GM12878 (cell line): Measurements from ENCODE around the gene TRAPPC12. TPM values are rescaled to one million over a fixed set of nuclear protein-coding genes. Genes with fewer than 3 reads are reported as not detected.

Experiments
- ATAC-seq: fragments of 200-7000 bp; cut with Tn5 transposase; 3 replicates; pipeline ENCODE4 v1.9.1; 2020; ENCODE audit warnings: mild to moderate bottlenecking, moderate library complexity
- BruUV-seq: library from RNA; stranded (reverse); fragments of 400-500 nt; replicated peaks from 2 replicates; lab custom pipeline; 2021; lab: Mats Ljungman, UMichigan
- CTCF ChIA-PET: fragments of 300-600 bp; sonication (Branson Sonifier 250); formaldehyde crosslinking; extraction: SDS; loops from one replicate; lab custom pipeline; 2021; ENCODE audit warnings: inconsistent platforms; lab: Yijun Ruan, JAX
- POLR2A ChIA-PET: fragments of 350-600 bp; formaldehyde crosslinking; extraction: SDS; loops from one replicate; lab custom pipeline; 2021; ENCODE audit warnings: inconsistent platforms; lab: Charles Lee
- RAD21 ChIA-PET: fragments of 300-600 bp; sonication (Branson Sonifier 250); formaldehyde crosslinking; loops from one replicate; lab custom pipeline; 2023; ENCODE audit warnings: antibody characterized with exemption; ENCODE audit not compliant: unreplicated experiment; lab: Charles Lee
- SMC1A ChIA-PET: fragments of 300-600 bp; sonication (Branson Sonifier 250); formaldehyde crosslinking; loops from one replicate; lab custom pipeline; 2023; ENCODE audit not compliant: unreplicated experiment, uncharacterized antibody; lab: Charles Lee
- DNase-seq: peaks from one replicate; pipeline ENCODE4 v3.0.0-alpha.2; 2011; ENCODE audit warnings: low read depth, low spot score
- FAIRE-seq: peaks from 3 replicates; lab custom pipeline; 2011; peaks lifted over from hg19 to GRCh38; lab: Jason Lieb, UNC
- H2AFZ ChIP-seq: 2 replicates; pipeline ENCODE4 v1.6.0; 2011; ENCODE audit warnings: low read depth, low read length, control low read depth; ENCODE audit not compliant: control insufficient read depth
- H3K27ac ChIP-seq: 2 replicates; pipeline ENCODE4 v1.5.1; 2011; ENCODE audit warnings: control low read depth; ENCODE audit not compliant: control insufficient read depth, insufficient read depth
- H3K27me3 ChIP-seq, 2 experiments: replicated peaks in 1 of 2; 2 replicates each; pipeline versions ENCODE4 v1.6.0 to v1.6.1; 2011; ENCODE audit warnings: low read length in 1 of 2; ENCODE audit not compliant: control insufficient read depth in 2 of 2, insufficient read depth in 2 of 2
- H3K36me3 ChIP-seq, 2 experiments: 2 replicates each; pipeline ENCODE4 v1.5.1; 2011; ENCODE audit warnings: low read length in 1 of 2; ENCODE audit not compliant: control insufficient read depth in 2 of 2, insufficient read depth in 2 of 2
- H3K4me1 ChIP-seq: 2 replicates; pipeline ENCODE4 v1.6.1; 2011; ENCODE audit warnings: mild to moderate bottlenecking, low read length, moderate library complexity, mixed read lengths; ENCODE audit not compliant: control insufficient read depth, insufficient read depth
- H3K4me2 ChIP-seq: 2 replicates; pipeline ENCODE4 v1.6.0; 2011; ENCODE audit warnings: control low read depth; ENCODE audit not compliant: control insufficient read depth, insufficient read depth
- H3K4me3 ChIP-seq: fragments of 200-600 bp; sonication (generic); 2 replicates; pipeline ENCODE4 v1.5.1; 2016
- H3K79me2 ChIP-seq: 2 replicates; pipeline ENCODE4 v1.6.0; 2011; ENCODE audit warnings: low read length; ENCODE audit not compliant: control insufficient read depth, insufficient read depth
- H3K9ac ChIP-seq: 2 replicates; pipeline ENCODE4 v1.8.0; 2011; ENCODE audit warnings: low read length, control low read depth, mixed read lengths; ENCODE audit not compliant: control insufficient read depth, insufficient read depth
- H3K9me3 ChIP-seq: replicated peaks from 3 replicates; pipeline ENCODE4 v1.5.1; 2011; ENCODE audit warnings: mild to moderate bottlenecking, low read length; ENCODE audit not compliant: control insufficient read depth, insufficient read depth
- H4K20me1 ChIP-seq: 2 replicates; pipeline ENCODE4 v1.6.0; 2011; ENCODE audit not compliant: control insufficient read depth, insufficient read depth
- CBX5 ChIP-seq: sonication (generic); IDR thresholded peaks from 2 replicates; pipeline ENCODE4 v1.6.1; 2016; ENCODE audit warnings: low read depth, moderate library complexity, mild to moderate bottlenecking, inconsistent platforms
- CHD2 ChIP-seq: IDR thresholded peaks from 2 replicates; pipeline ENCODE4 v1.6.1; 2011; ENCODE audit warnings: low read depth, low read length, improper control_type of control experiment, borderline replicate concordance
- EP300 ChIP-seq, 2 experiments: fragments of 150-350 bp in 1 of 2; IDR thresholded peaks; 2 replicates each; pipeline ENCODE4 v1.6.1; 2011 to 2012; ENCODE audit warnings: low read depth in 2 of 2, low read length in 2 of 2, borderline replicate concordance in 1 of 2, improper control_type of control experiment in 1 of 2, inconsistent platforms in 1 of 2; ENCODE audit not compliant: control insufficient read depth in 1 of 2
- NFXL1 ChIP-seq: fragments of 450-650 bp; IDR thresholded peaks from 2 replicates; pipeline ENCODE4 v1.6.1; 2017; ENCODE audit warnings: antibody characterized with exemption, mild to moderate bottlenecking, borderline replicate concordance
- POLR2A ChIP-seq: IDR thresholded peaks from 2 replicates; pipeline ENCODE4 v1.6.1; 2011; ENCODE audit warnings: low read depth, mild to moderate bottlenecking, low read length
- TCF7 ChIP-seq: IDR thresholded peaks from 2 replicates; pipeline ENCODE4 v1.6.1; 2014; ENCODE audit warnings: antibody characterized with exemption, borderline replicate concordance
- YY1 ChIP-seq: IDR thresholded peaks from 2 replicates; pipeline ENCODE4 v1.6.1; 2011; ENCODE audit warnings: low read depth, mild to moderate bottlenecking, low read length
- ZBTB33 ChIP-seq: fragments of 450-650 bp; IDR thresholded peaks from 2 replicates; pipeline ENCODE4 v1.6.1; 2017; ENCODE audit warnings: mild to moderate bottlenecking
- ZBTB4 ChIP-seq: fragments of 450-650 bp; formaldehyde crosslinking; IDR thresholded peaks from 2 replicates; pipeline ENCODE4 v1.4.0; 2022; ENCODE audit warnings: mild to moderate bottlenecking, moderate library complexity
- ZBTB40 ChIP-seq: fragments of 450-650 bp; IDR thresholded peaks from 2 replicates; pipeline ENCODE4 v1.6.1; 2016; ENCODE audit warnings: mild to moderate bottlenecking, moderate library complexity, borderline replicate concordance
- ZNF384 ChIP-seq: IDR thresholded peaks from 2 replicates; pipeline ENCODE4 v1.6.1; 2012; ENCODE audit warnings: low read depth, mild to moderate bottlenecking, low read length, improper control_type of control experiment, borderline replicate concordance
- WGBS: methylation state at CpG from one replicate; pipeline ENCODE4 v1.1.6; 2016; ENCODE audit warnings: low lambda C conversion rate; ENCODE audit not compliant: insufficient replicate concordance, insufficient coverage; ENCODE audit errors: missing lambda C conversion rate; 5-methylcytosine and 5-hydroxymethylcytosine counted together
- in situ Hi-C: fragments of 300-500 bp; cut with MboI; formaldehyde crosslinking; loops from 9 replicates; pipeline ENCODE4 v1.14.3; 2018; ENCODE audit warnings: mixed read lengths
- intact Hi-C: fragments of 100-400 bp; cut with micrococcal nuclease; formaldehyde crosslinking; loops from one replicate; pipeline ENCODE4 v1.14.2; 2022; ENCODE audit not compliant: unreplicated experiment
- polyA plus RNA-seq, 11 experiments: library from polyadenylated mRNA; depleted of rRNA in 4 of 11; unstranded in 6 of 11; stranded (reverse) in 5 of 11; fragments of >200 nt; fragmentation: Nextera tagmentation in 4 of 11; fragmentation: Illumina TruSeq in 1 of 11; extraction: Ambion mirVana in 4 of 11; extraction: Trizol in 1 of 11; gene quantifications; 1 replicate in 1 of 11; 2 replicates in 10 of 11; pipeline versions ENCODE4 v1.2.1 to v1.2.3, GENCODE V29; 2011 to 2016; ENCODE audit warnings: inconsistent platforms in 2 of 11, missing spikeins in 2 of 11, low read depth in 1 of 11
- total RNA-seq, 4 experiments: library from RNA; depleted of rRNA in 3 of 4; stranded (reverse); fragments of >200 nt in 3 of 4; fragmentation: Illumina TruSeq in 1 of 4; extraction: Trizol in 1 of 4; gene quantifications; 2 replicates each; pipeline versions ENCODE4 v1.2.1 to v1.2.3, GENCODE V29; 2013 to 2021

Gene TRAPPC12
- total and polyA plus RNA-seq, 10 of the 15 experiments (the other 5 are each of a cell fraction or from before 2014, with no cell fraction given), result 8.6 to 77.1 (median 37.4) TPM

- H3K4me3 ChIP-seq, result peak overlapping the region; percentile 69
- in situ Hi-C loops, result no loop called here
- peak overlapping the region; percentile 84 for H3K9ac ChIP-seq
- peak overlapping the region; percentile 96 for H2AFZ ChIP-seq
- no peaks in the 10 kb centered on the region for H3K27me3 ChIP-seq
- H3K4me1 ChIP-seq, result peaks cover 6% of the 10 kb centered on the region
- intact Hi-C loops, result loop anchor here (1.0 to 5.0 kb wide), 2 partner anchors 39 to 59 kb away; partner anchors contain the start of gene RPS7
- BruUV-seq, result no TSS peak
- ChIA-PET POLR2A (interaction anchor here (0.6 to 1.3 kb wide), 4 partner anchors 40 to 204 kb away, joined by 3 to 4 read pairs (median 3); partner anchors contain the start of gene RNASEH1), RAD21 (interaction anchor here (0.6 to 1.2 kb wide), 2 partner anchors 57 to 77 kb away, joined by 3 to 5 read pairs; no protein-coding TSS in a partner anchor), CTCF (interaction anchor here (1.9 kb wide), 1 partner anchor 95 kb away, joined by 7 read pairs; no protein-coding TSS in a partner anchor), SMC1A (interaction anchor here (1.3 kb wide), 1 partner anchor 39 kb away, joined by 6 read pairs; the partner anchor contains the start of gene RNASEH1)
- peak; percentile 94 for DNase-seq
- WGBS, result under 1% methylated on average over 67 of the region's 67 CpGs
- H3K27ac ChIP-seq, result peak overlapping the region; percentile 87
- peak overlapping the region; percentile 79 for H3K4me2 ChIP-seq
- FAIRE-seq, result peak; percentile 78
- H3K36me3 ChIP-seq, result no peaks in the 10 kb centered on the region; a peak in 1 of 4 replicates
- no peaks in the 10 kb centered on the region; the same call in 2 of the 3 replicates for H3K9me3 ChIP-seq
- H4K20me1 ChIP-seq, result no peaks in the 10 kb centered on the region
- peak; percentile 89 for ATAC-seq
- H3K79me2 ChIP-seq, result peaks cover 3% of the 10 kb centered on the region
- TF ChIP-seq ZNF384 (no peak), ZBTB4 (CRISPR knock-in tag) (no peak), ZBTB40 (no peak), POLR2A (peak; percentile 93), NFXL1 (no peak), TCF7 (no peak), YY1 (no peak), EP300 (IDR thresholded peaks at IDR 0.05; ENCODE audit: borderline replicate concordance in 1 of 2, control insufficient read depth in 1 of 2, low read depth in 2 of 2, low read length in 2 of 2) (no peak; a peak in 1 of 4 replicates), ZBTB33 (no peak), CHD2 (peak; percentile 65; the same call in 1 of the 2 replicates), CBX5 (no peak)
Observed at GRCh38 chr2:3518496-3519254, 139.2 kb downstream of the TRAPPC12 start.
